ENCODE results near the gene ACTN4. TPM values are rescaled to one million over a fixed set of nuclear protein-coding genes. Genes with fewer than 3 reads are reported as not detected.
A peak's percentile ranks its signal among the peaks of the same experiment; 100 is the strongest.

The ACTN4 gene
- total and polyA plus RNA-seq, 2 donors (not counting 1 experiment from before 2014, with no cell fraction given): 108 to 164 TPM

DNA sequence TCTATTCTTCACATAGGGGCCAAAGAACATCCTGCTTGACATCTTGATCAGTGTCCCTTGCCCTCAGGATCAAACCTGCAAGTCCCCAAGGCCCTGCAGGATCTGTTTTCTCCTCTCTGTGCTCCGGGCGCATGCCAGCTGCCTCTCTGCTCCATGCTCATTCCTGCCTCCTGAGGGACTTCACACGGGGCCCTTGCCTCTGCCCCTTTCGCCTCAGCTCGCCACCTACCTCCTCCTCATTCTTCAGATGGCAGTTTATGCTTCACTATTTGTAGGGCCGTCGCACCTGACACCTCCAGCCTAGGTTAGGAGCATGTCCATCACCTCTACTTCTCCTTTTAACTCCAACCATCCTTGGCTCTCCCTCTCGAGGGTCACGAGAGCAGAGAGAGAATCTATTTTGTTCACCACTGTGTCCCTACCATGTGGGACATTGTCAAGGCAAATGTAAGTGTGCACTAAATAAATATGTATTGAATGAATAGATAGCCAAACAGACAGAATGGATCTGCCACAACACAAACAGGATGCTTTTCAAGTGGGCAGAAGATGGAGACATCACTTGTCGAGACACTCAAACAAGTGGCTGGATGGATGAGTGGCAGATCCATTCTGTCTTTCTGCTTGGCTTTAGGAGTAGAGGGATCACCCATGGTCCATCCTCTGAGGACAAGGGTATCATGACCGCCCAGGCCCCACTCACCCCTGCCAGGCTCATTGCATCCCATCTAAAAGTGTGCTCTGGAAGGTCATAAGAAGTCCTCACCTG, 29.6 kb downstream of the ACTN4 start:
- intact Hi-C loops (cut with micrococcal nuclease): no loop called here
- H3K9me3 Mint-ChIP-seq (ENCODE audit: insufficient read depth): no peaks in the 10 kb centered on the region
- H3K4me1 ChIP-seq (ENCODE audit: control insufficient read depth in 2 of 2, insufficient read depth in 2 of 2, low read length in 2 of 2): peaks cover 42 to 60% of the 10 kb centered on the region in 2 donors
- H4K20me1 ChIP-seq (ENCODE audit: control insufficient read depth, insufficient read depth, low read length, poor library complexity, severe bottlenecking): peaks cover 62% of the 10 kb centered on the region
- WGBS (ENCODE audit: insufficient coverage): 94% methylated on average over 8 of the region's 11 CpGs
- peak overlapping the region in 1 of 2 donors; percentile 27 for H3K27ac ChIP-seq (ENCODE audit: low read length in 2 of 2)
- ChIA-PET POLR2A (no interaction called here), CTCF (no interaction called here)
- no peak overlapping the region for H2AFZ ChIP-seq (ENCODE audit: insufficient read depth, low read depth, low read length, poor library complexity, severe bottlenecking)
- ATAC-seq (ENCODE audit: low read depth): no peak
- peaks cover 95% of the 10 kb centered on the region for H3K79me2 ChIP-seq (ENCODE audit: control insufficient read depth, insufficient read depth, low read length)
- H3K27me3 Mint-ChIP-seq: no peaks in the 10 kb centered on the region
- H3K4me2 ChIP-seq (replicated peaks; ENCODE audit: low read depth, low read length, poor library complexity, severe bottlenecking): peak overlapping the region; percentile 42
- TF ChIP-seq EZH2 (IDR thresholded peaks at IDR 0.05; ENCODE audit: borderline replicate concordance, insufficient read depth, low read depth, low read length, poor library complexity, severe bottlenecking): no peak
- H3K9ac ChIP-seq (ENCODE audit: low read length): peak overlapping the region; percentile 1
- H3K9me3 ChIP-seq (ENCODE audit: control extremely low read depth in 1 of 3, control insufficient read depth in 2 of 3, insufficient read depth in 1 of 3, low read length in 2 of 3): no peaks in the 10 kb centered on the region
- H3K27ac Mint-ChIP-seq: peak overlapping the region; percentile 39
- no peak for DNase-seq
- peak overlapping the region; percentile 21 for H3K4me3 Mint-ChIP-seq
- no peaks in the 10 kb centered on the region for H3K27me3 ChIP-seq (replicated peaks in 1 of 4; ENCODE audit: control extremely low read depth in 1 of 4, control insufficient read depth in 3 of 4, insufficient read depth in 4 of 4, low read length in 3 of 4)
- H3K36me3 ChIP-seq (replicated peaks in 1 of 2; ENCODE audit: control extremely low read depth in 1 of 2, control insufficient read depth in 1 of 2, extremely low read depth in 1 of 2, insufficient read depth in 2 of 2, low read length in 1 of 2): peaks cover 0 to 3% of the 10 kb centered on the region in 2 experiments
- H3K4me3 ChIP-seq (ENCODE audit: control extremely low read depth in 1 of 5, extremely low read depth in 1 of 5, insufficient read depth in 1 of 5, low read depth in 2 of 5, low read length in 4 of 5): no peak overlapping the region
- H3K4me1 Mint-ChIP-seq: peaks cover 68% of the 10 kb centered on the region

GRCh38 chr19:38678217-38678890, 30.9 kb downstream of the ACTN4 start:
- POLR2A ChIA-PET: no interaction called here
- intact Hi-C loops (cut with micrococcal nuclease): no loop called here

More at GRCh38 chr19:38678217-38678890, 30.9 kb downstream of the ACTN4 start:
- CTCF ChIA-PET: interaction anchor here (0.6 kb wide), 1 partner anchor 435 kb away, joined by 3 read pairs; no protein-coding TSS in a partner anchor
- peaks cover 97% of the 10 kb centered on the region for H3K79me2 ChIP-seq (ENCODE audit: control insufficient read depth, insufficient read depth, low read length)
- H3K4me3 Mint-ChIP-seq: peak overlapping the region; percentile 19
- H2AFZ ChIP-seq (ENCODE audit: insufficient read depth, low read depth, low read length, poor library complexity, severe bottlenecking): no peak overlapping the region
- H3K9me3 ChIP-seq (ENCODE audit: control extremely low read depth in 1 of 3, control insufficient read depth in 2 of 3, insufficient read depth in 1 of 3, low read length in 2 of 3): no peaks in the 10 kb centered on the region
- H3K27ac ChIP-seq (ENCODE audit: low read length in 2 of 2): peak overlapping the region in 1 of 2 donors; percentile 27
- no peaks in the 10 kb centered on the region for H3K27me3 Mint-ChIP-seq
- DNase-seq (no peak), ATAC-seq (ENCODE audit: low read depth) (no peak)
- H3K27ac Mint-ChIP-seq: peak overlapping the region; percentile 59
- no peaks in the 10 kb centered on the region for H3K27me3 ChIP-seq (replicated peaks in 1 of 4; ENCODE audit: control extremely low read depth in 1 of 4, control insufficient read depth in 3 of 4, insufficient read depth in 4 of 4, low read length in 3 of 4)
- H3K4me1 Mint-ChIP-seq: peaks cover 80% of the 10 kb centered on the region
- 82% methylated on average over 12 of the region's 15 CpGs for WGBS (ENCODE audit: insufficient coverage)
- peaks cover 0 to 10% of the 10 kb centered on the region in 2 experiments for H3K36me3 ChIP-seq (replicated peaks in 1 of 2; ENCODE audit: control extremely low read depth in 1 of 2, control insufficient read depth in 1 of 2, extremely low read depth in 1 of 2, insufficient read depth in 2 of 2, low read length in 1 of 2)
- no peaks in the 10 kb centered on the region for H3K9me3 Mint-ChIP-seq (ENCODE audit: insufficient read depth)
- TF ChIP-seq EZH2 (IDR thresholded peaks at IDR 0.05; ENCODE audit: borderline replicate concordance, insufficient read depth, low read depth, low read length, poor library complexity, severe bottlenecking): no peak
- TF ChIP-seq, protein P1, sequence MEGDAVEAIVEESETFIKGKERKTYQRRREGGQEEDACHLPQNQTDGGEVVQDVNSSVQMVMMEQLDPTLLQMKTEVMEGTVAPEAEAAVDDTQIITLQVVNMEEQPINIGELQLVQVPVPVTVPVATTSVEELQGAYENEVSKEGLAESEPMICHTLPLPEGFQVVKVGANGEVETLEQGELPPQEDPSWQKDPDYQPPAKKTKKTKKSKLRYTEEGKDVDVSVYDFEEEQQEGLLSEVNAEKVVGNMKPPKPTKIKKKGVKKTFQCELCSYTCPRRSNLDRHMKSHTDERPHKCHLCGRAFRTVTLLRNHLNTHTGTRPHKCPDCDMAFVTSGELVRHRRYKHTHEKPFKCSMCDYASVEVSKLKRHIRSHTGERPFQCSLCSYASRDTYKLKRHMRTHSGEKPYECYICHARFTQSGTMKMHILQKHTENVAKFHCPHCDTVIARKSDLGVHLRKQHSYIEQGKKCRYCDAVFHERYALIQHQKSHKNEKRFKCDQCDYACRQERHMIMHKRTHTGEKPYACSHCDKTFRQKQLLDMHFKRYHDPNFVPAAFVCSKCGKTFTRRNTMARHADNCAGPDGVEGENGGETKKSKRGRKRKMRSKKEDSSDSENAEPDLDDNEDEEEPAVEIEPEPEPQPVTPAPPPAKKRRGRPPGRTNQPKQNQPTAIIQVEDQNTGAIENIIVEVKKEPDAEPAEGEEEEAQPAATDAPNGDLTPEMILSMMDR (IDR thresholded peaks at IDR 0.05): no peak
- H3K4me2 ChIP-seq (replicated peaks; ENCODE audit: low read depth, low read length, poor library complexity, severe bottlenecking): peak overlapping the region; percentile 23
- H3K4me1 ChIP-seq (ENCODE audit: control insufficient read depth in 2 of 2, insufficient read depth in 2 of 2, low read length in 2 of 2): peaks cover 45 to 70% of the 10 kb centered on the region in 2 donors
- H3K4me3 ChIP-seq (ENCODE audit: control extremely low read depth in 1 of 5, extremely low read depth in 1 of 5, insufficient read depth in 1 of 5, low read depth in 2 of 5, low read length in 4 of 5): no peak overlapping the region
- H4K20me1 ChIP-seq (ENCODE audit: control insufficient read depth, insufficient read depth, low read length, poor library complexity, severe bottlenecking): peaks cover 72% of the 10 kb centered on the region
- no peak overlapping the region for H3K9ac ChIP-seq (ENCODE audit: low read length)

Data from B cell (primary cell).